Heart right ventricle (tissue), 16 donors: ENCODE data around the gene PARP14. TPM values are rescaled to one million over a fixed set of nuclear protein-coding genes. Genes with fewer than 3 reads are reported as not detected.

Source experiments
- ATAC-seq, 8 donors: fragments of 200-7000 bp; cut with Tn5 transposase; one replicate each; pipeline ENCODE4 v1.9.1; 2020; ENCODE audit warnings: mild to moderate bottlenecking in 8 of 8, moderate library complexity in 8 of 8, moderate number of reproducible peaks in 1 of 8
- DNase-seq, 2 donors: peaks; one replicate each; pipeline ENCODE4 v3.0.0-alpha.2; 2020
- H3K27ac ChIP-seq, 10 donors: fragments of 200-600 bp; sonication (generic) in 2 of 10; one replicate each; pipeline versions ENCODE4 v1.5.0 to v1.8.0; 2020 to 2022; ENCODE audit warnings: mild to moderate bottlenecking in 3 of 10
- H3K27me3 ChIP-seq, 7 donors: fragments of 200-600 bp; one replicate each; pipeline ENCODE4 v1.8.0; 2021 to 2022; ENCODE audit warnings: mild to moderate bottlenecking in 2 of 7
- H3K36me3 ChIP-seq, 9 donors: fragments of 200-600 bp; sonication (generic) in 1 of 9; one replicate each; pipeline versions ENCODE4 v1.5.0 to v1.8.0; 2020 to 2022; ENCODE audit warnings: mild to moderate bottlenecking in 2 of 9
- H3K4me1 ChIP-seq, 9 donors: fragments of 200-600 bp; sonication (generic) in 1 of 9; one replicate each; pipeline versions ENCODE4 v1.5.0 to v1.8.0; 2020 to 2022; ENCODE audit warnings: mild to moderate bottlenecking in 4 of 9
- H3K4me3 ChIP-seq, 10 donors: fragments of 200-600 bp; sonication (generic) in 2 of 10; one replicate each; pipeline versions ENCODE4 v1.5.0 to v1.8.0; 2020 to 2022; ENCODE audit warnings: mild to moderate bottlenecking in 7 of 10, moderate library complexity in 2 of 10
- H3K9me3 ChIP-seq, 11 donors: fragments of 200-600 bp in 10 of 11; sonication (generic) in 2 of 11; one replicate each; pipeline versions ENCODE4 v1.5.0 to v1.8.0; 2013 to 2022; ENCODE audit warnings: mild to moderate bottlenecking in 2 of 11, control low read depth in 1 of 11, moderate library complexity in 1 of 11
- WGBS, 2 donors: extraction: QIAGEN DNeasy Blood & Tissue Kit; methylation state at CpG; one replicate each; pipeline ENCODE4 v1.1.7; 2013; ENCODE audit warnings: inconsistent platforms in 1 of 2; 5-methylcytosine and 5-hydroxymethylcytosine counted together
- intact Hi-C, 10 donors: fragments of 100-400 bp; cut with DNase I; formaldehyde crosslinking; loops; one replicate each; pipeline versions ENCODE4 v1.11.1 to v1.14.2; 2022
- polyA plus RNA-seq, 2 donors: library from polyadenylated mRNA; stranded (reverse); fragments of 200-250 nt; gene quantifications; one replicate each; pipeline ENCODE4 v1.2.3, GENCODE V29; 2013
- total RNA-seq, 10 donors: library from RNA; stranded (reverse); fragmentation: NEBNext Ultra II Directional in 3 of 10; extraction: Animal tissue kit (Norgen Biotek cat#: 25700) in 3 of 10; gene quantifications; one replicate each; pipeline versions ENCODE4 v1.2.1 to v1.2.4, GENCODE V29; 2021 to 2023
- TF ChIP-seq, protein P1 (sequence below), 9 donors: fragments of 200-600 bp; sonication (generic) in 2 of 9; IDR thresholded peaks; one replicate each; pipeline versions ENCODE4 v1.5.0 to v1.8.0; 2021 to 2022; ENCODE audit warnings: antibody characterized with exemption in 9 of 9, mild to moderate bottlenecking in 5 of 9, moderate library complexity in 1 of 9
- donor health status: Arrhythmogenic right ventricular cardiomyopathy.
- donor health status: ischemic (EF 13 %, LVEDD 7.1; RV severe dilation, severe dysfunction).
- donor health status: healthy with polysubstance abuse.
- donor health status: DM: no; HTN: yes; CAD: no.
- donor health status: DM: no; HTN: no; CAD: no.
- donor health status: ischemic (EF 25% LVEDD 6.9; RV normal size, moderate dysfunction).
- donor health status: ischemic (EF 25% LVEDD 5.7; RV mildly dilated, moderate dysfunction).
- donor health status: healthy.
- donor health status: DM: yes; HTN: yes; CAD: no.
- donor health status: Ischemic cardiomyopathy.
- donor health status: ischemic (EF 35%, LVEDD 5.7; RV mildly dilated, moderate dysfunction).
- donor health status: nonischemic (EF 11% LVEDD 7.7; RV severe dilation, severe dysfunction).
- donor health status: DM: yes; HTN: yes; CAD: no.
- donor health status: PGD.
- donor health status: ischemic (EF 29% LVEDD 5.4; RV normal size, mild dysfunction).
- donor health status: nonischemic (EF 23%, LVEDD 6.1; RV moderate dilation, normal function).

The PARP14 gene
- total and polyA plus RNA-seq, 12 donors = 4.1 to 81.9 (median 13.2) TPM

DNA sequence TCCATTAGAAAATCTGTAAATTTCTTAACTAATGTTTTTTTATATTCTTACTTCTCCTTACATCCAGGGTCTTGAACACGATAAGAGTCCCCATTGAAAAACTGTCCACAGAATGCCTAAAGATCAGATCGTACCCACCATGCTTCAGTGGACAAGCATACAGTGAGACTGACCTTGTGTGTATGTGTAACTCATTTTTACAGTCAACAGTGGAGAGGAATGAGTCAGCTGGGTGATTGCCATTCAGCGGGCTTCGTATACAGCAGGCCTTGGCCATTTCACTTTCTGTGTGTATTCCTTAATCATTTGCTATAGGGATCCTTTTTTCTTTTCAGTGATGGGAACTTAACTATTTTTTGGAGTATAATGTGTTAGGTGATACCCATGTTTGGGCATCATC is 10.6 kb downstream of the PARP14 start:
- TF ChIP-seq, protein P1, sequence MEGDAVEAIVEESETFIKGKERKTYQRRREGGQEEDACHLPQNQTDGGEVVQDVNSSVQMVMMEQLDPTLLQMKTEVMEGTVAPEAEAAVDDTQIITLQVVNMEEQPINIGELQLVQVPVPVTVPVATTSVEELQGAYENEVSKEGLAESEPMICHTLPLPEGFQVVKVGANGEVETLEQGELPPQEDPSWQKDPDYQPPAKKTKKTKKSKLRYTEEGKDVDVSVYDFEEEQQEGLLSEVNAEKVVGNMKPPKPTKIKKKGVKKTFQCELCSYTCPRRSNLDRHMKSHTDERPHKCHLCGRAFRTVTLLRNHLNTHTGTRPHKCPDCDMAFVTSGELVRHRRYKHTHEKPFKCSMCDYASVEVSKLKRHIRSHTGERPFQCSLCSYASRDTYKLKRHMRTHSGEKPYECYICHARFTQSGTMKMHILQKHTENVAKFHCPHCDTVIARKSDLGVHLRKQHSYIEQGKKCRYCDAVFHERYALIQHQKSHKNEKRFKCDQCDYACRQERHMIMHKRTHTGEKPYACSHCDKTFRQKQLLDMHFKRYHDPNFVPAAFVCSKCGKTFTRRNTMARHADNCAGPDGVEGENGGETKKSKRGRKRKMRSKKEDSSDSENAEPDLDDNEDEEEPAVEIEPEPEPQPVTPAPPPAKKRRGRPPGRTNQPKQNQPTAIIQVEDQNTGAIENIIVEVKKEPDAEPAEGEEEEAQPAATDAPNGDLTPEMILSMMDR (IDR thresholded peaks at IDR 0.05) = no peak
- intact Hi-C loops = no loop called here
- H3K9me3 ChIP-seq = no peaks in the 10 kb centered on the region
- ATAC-seq (no peak), DNase-seq (no peak)
- 95 to 97% methylated on average over 4 of the region's 4 CpGs for WGBS, 2 donors
- no peak overlapping the region for H3K4me3 ChIP-seq
- no peaks in the 10 kb centered on the region for H3K27me3 ChIP-seq
- H3K27ac ChIP-seq = no peak overlapping the region
- peaks cover 0 to 49% (median 0%) of the 10 kb centered on the region in 9 donors for H3K36me3 ChIP-seq
- peaks cover 0 to 16% (median 0%) of the 10 kb centered on the region in 9 donors for H3K4me1 ChIP-seq

DNA sequence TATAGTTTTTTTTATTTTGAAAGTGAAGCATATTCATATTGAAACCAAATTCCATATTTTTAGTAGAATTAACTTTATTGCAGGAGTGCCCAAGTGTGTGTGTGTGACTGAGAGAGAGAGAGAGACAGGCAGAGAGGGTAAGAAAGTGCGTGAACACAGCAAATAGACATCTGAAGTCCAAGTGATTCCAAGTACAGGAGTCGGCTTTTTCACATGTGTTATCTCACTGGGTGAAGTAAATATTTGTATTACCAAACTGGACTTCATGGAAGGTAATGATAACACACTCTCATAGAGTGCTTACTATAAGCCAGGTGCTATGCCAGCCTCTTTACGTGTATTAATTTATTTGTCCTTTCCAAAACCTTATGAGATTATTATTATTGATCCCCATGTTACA is 12.0 kb downstream of the PARP14 start:
- intact Hi-C loops = no loop called here
- H3K36me3 ChIP-seq = peaks cover 0 to 58% (median 0%) of the 10 kb centered on the region in 9 donors
- DNase-seq = no peak

GRCh38 chr3:122694966-122695365 is 14.3 kb downstream of the PARP14 start:
- intact Hi-C loops = no loop called here
- Histone ChIP-seq H3K9me3 (no peaks in the 10 kb centered on the region), H3K36me3 (peaks cover 0 to 78% (median 0%) of the 10 kb centered on the region in 9 donors), H3K4me1 (no peaks in the 10 kb centered on the region), H3K27ac (no peak overlapping the region), H3K27me3 (no peaks in the 10 kb centered on the region), H3K4me3 (no peak overlapping the region)
- no peak for DNase-seq
- TF ChIP-seq, protein P1 (IDR thresholded peaks at IDR 0.05) = no peak
- WGBS, 2 donors = 76 to 83% methylated on average over 7 of the region's 7 CpGs
- no peak for ATAC-seq

More for the DNA sequence above, 12.0 kb downstream of the PARP14 start:
- H3K4me1 ChIP-seq = peaks cover 0 to 1% (median 0%) of the 10 kb centered on the region in 9 donors
- TF ChIP-seq, protein P1 (IDR thresholded peaks at IDR 0.05) = no peak
- 87 to 88% methylated on average over 3 of the region's 3 CpGs for WGBS, 2 donors
- H3K4me3 ChIP-seq = no peak overlapping the region
- no peaks in the 10 kb centered on the region for H3K27me3 ChIP-seq
- no peak overlapping the region for H3K27ac ChIP-seq
- ATAC-seq = no peak
- H3K9me3 ChIP-seq = no peaks in the 10 kb centered on the region

DNA sequence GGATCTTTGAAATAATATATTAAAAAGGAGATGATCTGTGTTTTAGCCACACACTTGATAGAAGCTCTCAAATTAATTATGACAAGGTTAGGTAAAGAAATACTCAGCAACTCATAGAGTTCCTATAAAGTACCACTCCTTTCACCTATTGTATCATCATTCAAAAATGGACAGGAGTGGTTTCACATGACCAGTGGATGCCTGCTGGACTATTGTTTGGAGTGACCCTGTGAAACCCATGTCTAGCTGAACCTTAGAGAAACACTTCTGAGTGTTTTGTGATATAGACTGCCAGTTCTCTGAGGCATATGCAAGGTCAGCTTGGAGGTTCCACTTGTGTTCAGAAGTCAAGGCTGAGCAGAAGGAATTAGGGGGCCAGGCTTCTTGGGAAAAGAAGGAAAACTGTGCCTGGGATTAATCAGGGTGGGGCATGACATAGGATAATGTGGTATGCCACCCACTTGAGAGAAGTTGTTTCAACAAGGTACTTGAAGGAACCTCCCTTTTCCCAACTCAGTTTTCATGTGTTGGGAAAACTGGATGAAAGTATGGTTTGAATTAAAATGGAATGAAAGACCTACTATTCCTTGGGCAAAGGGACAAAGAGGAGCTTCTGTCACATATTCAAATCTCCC is 15.4 kb downstream of the PARP14 start:
- Histone ChIP-seq H3K36me3 (peaks cover 0 to 89% (median 4%) of the 10 kb centered on the region in 9 donors), H3K4me1 (no peaks in the 10 kb centered on the region), H3K4me3 (no peak overlapping the region), H3K9me3 (no peaks in the 10 kb centered on the region), H3K27me3 (no peaks in the 10 kb centered on the region), H3K27ac (no peak overlapping the region)
- TF ChIP-seq, protein P1 (IDR thresholded peaks at IDR 0.05) = no peak
- no peak for ATAC-seq
- intact Hi-C loops = no loop called here
- no peak for DNase-seq
